Subcutaneous abdominal adipose tissue (tissue), 5 donors: ENCODE measurements around the gene BRD7.

Experiments
- H3K27ac ChIP-seq: one replicate; pipeline ENCODE4 v1.7.0; 2013; ENCODE audit warnings: low read depth, mild to moderate bottlenecking, inconsistent platforms, low read length, moderate library complexity
- H3K27me3 ChIP-seq, 5 donors: one replicate each; pipeline ENCODE4 v1.7.0; 2013; ENCODE audit warnings: low read length in 5 of 5, inconsistent platforms in 1 of 5; ENCODE audit not compliant: control insufficient read depth in 5 of 5, insufficient read depth in 4 of 5
- H3K36me3 ChIP-seq, 5 donors: one replicate each; pipeline ENCODE4 v1.7.0; 2013; ENCODE audit warnings: low read length in 5 of 5; ENCODE audit not compliant: control insufficient read depth in 5 of 5, insufficient read depth in 5 of 5
- H3K4me1 ChIP-seq, 5 donors: one replicate each; pipeline ENCODE4 v1.7.0; 2013; ENCODE audit warnings: low read length in 5 of 5, mild to moderate bottlenecking in 3 of 5, moderate library complexity in 1 of 5; ENCODE audit not compliant: control insufficient read depth in 5 of 5, insufficient read depth in 5 of 5
- H3K4me3 ChIP-seq, 5 donors: one replicate each; pipeline ENCODE4 v1.7.0; 2013; ENCODE audit warnings: low read length in 5 of 5, low read depth in 1 of 5
- H3K9ac ChIP-seq, 5 donors: one replicate each; pipeline ENCODE4 v1.7.0; 2013; ENCODE audit warnings: low read length in 5 of 5, mild to moderate bottlenecking in 4 of 5, moderate library complexity in 3 of 5
- H3K9me3 ChIP-seq, 5 donors: one replicate each; pipeline ENCODE4 v1.7.0; 2013; ENCODE audit warnings: low read length in 5 of 5; ENCODE audit not compliant: control insufficient read depth in 5 of 5
- donor health status: healthy.
- donor health status: healthy.
- donor health status: healthy.
- donor health status: healthy.
- donor health status: healthy.

Gene BRD7

GRCh38 chr16:50291719-50292565, 76.8 kb downstream of the BRD7 start:
- Histone ChIP-seq H3K4me1 (no peaks in the 10 kb centered on the region), H3K9me3 (no peaks in the 10 kb centered on the region), H3K4me3 (no peak overlapping the region), H3K36me3 (peaks cover 0 to 72% (median 38%) of the 10 kb centered on the region in 5 donors), H3K27ac (no peak overlapping the region), H3K9ac (no peak overlapping the region), H3K27me3 (no peaks in the 10 kb centered on the region)

- Histone ChIP-seq H3K9ac (no peak overlapping the region), H3K36me3 (peaks cover 0 to 66% (median 37%) of the 10 kb centered on the region in 5 donors), H3K27ac (no peak overlapping the region), H3K9me3 (peaks cover 0 to 5% (median 0%) of the 10 kb centered on the region in 5 donors), H3K27me3 (no peaks in the 10 kb centered on the region), H3K4me3 (no peak overlapping the region), H3K4me1 (peaks cover 0 to 2% (median 0%) of the 10 kb centered on the region in 5 donors)
Measured at GRCh38 chr16:50290856-50291255, 77.9 kb downstream of the BRD7 start.

- H3K36me3 ChIP-seq, result peaks cover 0 to 59% (median 32%) of the 10 kb centered on the region in 5 donors
- peaks cover 0 to 9% (median 6%) of the 10 kb centered on the region in 5 donors for H3K4me1 ChIP-seq
- H3K4me3 ChIP-seq, result no peak overlapping the region
- H3K9ac ChIP-seq, result no peak overlapping the region
- H3K9me3 ChIP-seq, result peaks cover 0 to 5% (median 0%) of the 10 kb centered on the region in 5 donors
- H3K27me3 ChIP-seq, result no peaks in the 10 kb centered on the region
- H3K27ac ChIP-seq, result no peak overlapping the region
Measured at GRCh38 chr16:50289950-50290764, 78.6 kb downstream of the BRD7 start.

- peaks cover 0 to 5% (median 0%) of the 10 kb centered on the region in 5 donors for H3K9me3 ChIP-seq
- no peaks in the 10 kb centered on the region for H3K27me3 ChIP-seq
- H3K36me3 ChIP-seq, result peaks cover 0 to 48% (median 22%) of the 10 kb centered on the region in 5 donors
- H3K9ac ChIP-seq, result no peak overlapping the region
- H3K4me1 ChIP-seq, result peaks cover 6 to 22% (median 18%) of the 10 kb centered on the region in 5 donors
- no peak overlapping the region for H3K27ac ChIP-seq
- no peak overlapping the region for H3K4me3 ChIP-seq
Measured at GRCh38 chr16:50288920-50289319, 79.9 kb downstream of the BRD7 start.

- Histone ChIP-seq H3K36me3 (peaks cover 0 to 39% (median 19%) of the 10 kb centered on the region in 5 donors), H3K27me3 (no peaks in the 10 kb centered on the region), H3K4me1 (peaks cover 9 to 31% (median 27%) of the 10 kb centered on the region in 5 donors), H3K4me3 (no peak overlapping the region), H3K9ac (no peak overlapping the region), H3K9me3 (peaks cover 0 to 5% (median 0%) of the 10 kb centered on the region in 5 donors), H3K27ac (no peak overlapping the region)
Measured at GRCh38 chr16:50288026-50288425, 80.8 kb downstream of the BRD7 start.

- Histone ChIP-seq H3K4me3 (no peak overlapping the region), H3K27me3 (no peaks in the 10 kb centered on the region), H3K36me3 (peaks cover 0 to 26% (median 14%) of the 10 kb centered on the region in 5 donors), H3K27ac (no peak overlapping the region), H3K9me3 (peaks cover 0 to 5% (median 0%) of the 10 kb centered on the region in 5 donors), H3K4me1 (peaks cover 9 to 44% (median 41%) of the 10 kb centered on the region in 5 donors), H3K9ac (no peak overlapping the region)
Measured at GRCh38 chr16:50286681-50287080, 82.1 kb downstream of the BRD7 start.

- H3K4me3 ChIP-seq, result no peak overlapping the region
- no peaks in the 10 kb centered on the region for H3K27me3 ChIP-seq
- H3K9ac ChIP-seq, result no peak overlapping the region
- H3K27ac ChIP-seq, result no peak overlapping the region
- peaks cover 0 to 16% (median 7%) of the 10 kb centered on the region in 5 donors for H3K36me3 ChIP-seq
- peaks cover 0 to 5% (median 0%) of the 10 kb centered on the region in 5 donors for H3K9me3 ChIP-seq
- peaks cover 9 to 56% (median 47%) of the 10 kb centered on the region in 5 donors for H3K4me1 ChIP-seq
Measured at GRCh38 chr16:50285406-50286003, 83.3 kb downstream of the BRD7 start.

GRCh38 chr16:50284131-50284911, 84.5 kb downstream of the BRD7 start:
- Histone ChIP-seq H3K36me3 (peaks cover 0 to 7% (median 5%) of the 10 kb centered on the region in 5 donors), H3K4me1 (peaks cover 9 to 63% (median 52%) of the 10 kb centered on the region in 5 donors), H3K9ac (peak overlapping the region in 1 of 5 donors; percentile 31), H3K4me3 (peak overlapping the region in 1 of 5 donors; percentile 0), H3K27ac (no peak overlapping the region), H3K9me3 (peaks cover 0 to 5% (median 0%) of the 10 kb centered on the region in 5 donors), H3K27me3 (no peaks in the 10 kb centered on the region)
